Measurements from ENCODE around the gene EGFLAM. TPM values are rescaled to one million over a fixed set of nuclear protein-coding genes. Genes with fewer than 3 reads are reported as not detected.

The EGFLAM gene
- total RNA-seq, 4 donors from 2014 or later = 15.0 to 103 (median 62.5) TPM

GRCh38 chr5:38338455-38338854, 80.1 kb downstream of the EGFLAM start:
- TF ChIP-seq CTCF (IDR thresholded peaks at IDR 0.05) = no peak
- DNase-seq (ENCODE audit: low spot score) (no peak), ATAC-seq (ENCODE audit: low FRiP score) (no peak)

- TF ChIP-seq CTCF (IDR thresholded peaks at IDR 0.05) = no peak
- no peak for ATAC-seq (ENCODE audit: low FRiP score)
- no peak for DNase-seq (ENCODE audit: low spot score)
Measured at GRCh38 chr5:38339446-38339845, 81.1 kb downstream of the EGFLAM start.

GRCh38 chr5:38341056-38341455, 82.7 kb downstream of the EGFLAM start:
- TF ChIP-seq CTCF (IDR thresholded peaks at IDR 0.05) = no peak
- DNase-seq (ENCODE audit: low spot score) = no peak
- ATAC-seq (ENCODE audit: low FRiP score) = no peak

- ATAC-seq (ENCODE audit: low FRiP score) (no peak), DNase-seq (ENCODE audit: low spot score) (no peak)
- TF ChIP-seq CTCF (IDR thresholded peaks at IDR 0.05) = no peak
Measured at GRCh38 chr5:38341641-38342040, 83.3 kb downstream of the EGFLAM start.

- ATAC-seq (ENCODE audit: low FRiP score) = no peak
- no peak for TF ChIP-seq CTCF (IDR thresholded peaks at IDR 0.05)
- DNase-seq (ENCODE audit: low spot score) = no peak
Measured at GRCh38 chr5:38342261-38342660, 83.9 kb downstream of the EGFLAM start.

GRCh38 chr5:38344891-38345290, 86.5 kb downstream of the EGFLAM start:
- no peak for ATAC-seq (ENCODE audit: low FRiP score)
- TF ChIP-seq CTCF (IDR thresholded peaks at IDR 0.05) = no peak
- DNase-seq (ENCODE audit: low spot score) = no peak

GRCh38 chr5:38346593-38346992, 88.2 kb downstream of the EGFLAM start:
- DNase-seq (ENCODE audit: low spot score) (no peak), ATAC-seq (ENCODE audit: low FRiP score) (no peak)
- TF ChIP-seq CTCF (IDR thresholded peaks at IDR 0.05) = no peak
